GM06990 (cell line): Measurements from ENCODE around the gene PGAP3.
A peak's percentile ranks its signal among the peaks of the same experiment; 100 is the strongest.

Source experiments
- DNase-seq: peaks from one replicate; pipeline ENCODE4 v3.0.0-alpha.2; 2011; ENCODE audit not compliant: insufficient read length; ENCODE audit errors: extremely low read depth
- H3K27me3 ChIP-seq: replicated peaks from 2 replicates; pipeline ENCODE4 v1.6.0; 2011; ENCODE audit warnings: low read length; ENCODE audit not compliant: control insufficient read depth, insufficient read depth
- H3K36me3 ChIP-seq: 2 replicates; pipeline ENCODE4 v1.5.1; 2011; ENCODE audit warnings: low read length; ENCODE audit not compliant: control insufficient read depth, insufficient read depth
- H3K4me3 ChIP-seq: replicated peaks from 2 replicates; pipeline ENCODE4 v1.5.1; 2011; ENCODE audit warnings: low read depth, mild to moderate bottlenecking, control low read depth, low read length
- CTCF ChIP-seq: IDR thresholded peaks from 2 replicates; pipeline ENCODE4 v1.5.1; 2011; ENCODE audit warnings: low read length, control low read depth, mild to moderate bottlenecking, inconsistent platforms; ENCODE audit not compliant: insufficient read depth, poor library complexity, severe bottlenecking

PGAP3 gene

GRCh38 chr17:39667262-39667944 is 20.5 kb downstream of the PGAP3 start:
- no peak for TF ChIP-seq CTCF
- peaks cover 5% of the 10 kb centered on the region; the same call in 1 of the 2 replicates for H3K36me3 ChIP-seq
- no peaks in the 10 kb centered on the region; the same call in 1 of the 2 replicates for H3K27me3 ChIP-seq
- DNase-seq, result no peak
- no peak overlapping the region for H3K4me3 ChIP-seq

GRCh38 chr17:39666601-39667261 is 21.1 kb downstream of the PGAP3 start:
- no peak overlapping the region for H3K4me3 ChIP-seq
- no peak for TF ChIP-seq CTCF
- peaks cover 8% of the 10 kb centered on the region for H3K36me3 ChIP-seq
- no peaks in the 10 kb centered on the region; the same call in 1 of the 2 replicates for H3K27me3 ChIP-seq
- DNase-seq, result no peak

GRCh38 chr17:39666231-39666600 is 21.6 kb downstream of the PGAP3 start:
- H3K27me3 ChIP-seq, result no peaks in the 10 kb centered on the region; the same call in 1 of the 2 replicates
- peaks cover 13% of the 10 kb centered on the region for H3K36me3 ChIP-seq
- DNase-seq, result no peak
- H3K4me3 ChIP-seq, result no peak overlapping the region
- no peak for TF ChIP-seq CTCF

GRCh38 chr17:39665642-39666224 is 22.1 kb downstream of the PGAP3 start:
- peak; percentile 26 for TF ChIP-seq CTCF
- no peaks in the 10 kb centered on the region; the same call in 1 of the 2 replicates for H3K27me3 ChIP-seq
- H3K36me3 ChIP-seq, result peaks cover 18% of the 10 kb centered on the region
- DNase-seq, result no peak
- H3K4me3 ChIP-seq, result no peak overlapping the region

GRCh38 chr17:39664581-39665561 is 23.0 kb downstream of the PGAP3 start, which contains the start of gene TCAP:
TSS of gene TCAP (plus strand) at chr17:39665349. CDS start at chr17:39665360, 11 bp downstream.
- TF ChIP-seq CTCF, result no peak
- no peak for DNase-seq
- H3K4me3 ChIP-seq, result no peak within 1 kb of the TSS
- H3K27me3 ChIP-seq, result no peaks in the 10 kb centered on the region; the same call in 1 of the 2 replicates
- H3K36me3 ChIP-seq, result peaks cover 25% of the 10 kb centered on the region
